ENCODE data around the gene TMTC3. TPM values are rescaled to one million over a fixed set of nuclear protein-coding genes. Genes with fewer than 3 reads are reported as not detected.

The TMTC3 gene
- total RNA-seq, 1 donor from 2014 or later = 36.6 TPM

- peaks cover 2% of the 10 kb centered on the region for H3K36me3 Mint-ChIP-seq
- H3K4me3 Mint-ChIP-seq = no peak overlapping the region
- H3K9me3 Mint-ChIP-seq = peaks cover 31% of the 10 kb centered on the region
- no peak for DNase-seq (ENCODE audit: low spot score in 2 of 2, unreplicated experiment in 2 of 2)
- no peaks in the 10 kb centered on the region for H3K27me3 Mint-ChIP-seq (ENCODE audit: low read depth)
- no peaks in the 10 kb centered on the region for H3K4me1 Mint-ChIP-seq
- H3K27ac Mint-ChIP-seq = no peak overlapping the region
- TF ChIP-seq CTCF (IDR thresholded peaks at IDR 0.05; ENCODE audit: unreplicated experiment) = no peak
Observed at GRCh38 chr12:88227263-88227662, 85.2 kb downstream of the TMTC3 start.

GRCh38 chr12:88227871-88228270, 85.8 kb downstream of the TMTC3 start:
- Mint-ChIP-seq H3K4me3 (no peak overlapping the region), H3K27ac (no peak overlapping the region)

GRCh38 chr12:88228720-88229119, 86.6 kb downstream of the TMTC3 start:
- Mint-ChIP-seq H3K27me3 (ENCODE audit: low read depth) (no peaks in the 10 kb centered on the region), H3K4me1 (no peaks in the 10 kb centered on the region), H3K4me3 (no peak overlapping the region), H3K9me3 (peaks cover 21% of the 10 kb centered on the region), H3K36me3 (no peaks in the 10 kb centered on the region), H3K27ac (no peak overlapping the region)
- DNase-seq (ENCODE audit: low spot score in 2 of 2, unreplicated experiment in 2 of 2) = no peak
- TF ChIP-seq CTCF (IDR thresholded peaks at IDR 0.05; ENCODE audit: unreplicated experiment) = no peak

More at GRCh38 chr12:88227871-88228270, 85.8 kb downstream of the TMTC3 start:
- H3K4me1 Mint-ChIP-seq = no peaks in the 10 kb centered on the region
- H3K36me3 Mint-ChIP-seq = peaks cover 1% of the 10 kb centered on the region
- DNase-seq (ENCODE audit: low spot score in 2 of 2, unreplicated experiment in 2 of 2) = no peak
- no peaks in the 10 kb centered on the region for H3K27me3 Mint-ChIP-seq (ENCODE audit: low read depth)
- H3K9me3 Mint-ChIP-seq = peaks cover 28% of the 10 kb centered on the region
- TF ChIP-seq CTCF (IDR thresholded peaks at IDR 0.05; ENCODE audit: unreplicated experiment) = no peak

GRCh38 chr12:88230271-88230670, 88.2 kb downstream of the TMTC3 start:
- no peaks in the 10 kb centered on the region for H3K27me3 Mint-ChIP-seq (ENCODE audit: low read depth)
- no peak overlapping the region for H3K27ac Mint-ChIP-seq
- no peak overlapping the region for H3K4me3 Mint-ChIP-seq
- H3K9me3 Mint-ChIP-seq = peaks cover 10% of the 10 kb centered on the region
- no peak for TF ChIP-seq CTCF (IDR thresholded peaks at IDR 0.05; ENCODE audit: unreplicated experiment)
- H3K4me1 Mint-ChIP-seq = no peaks in the 10 kb centered on the region
- no peaks in the 10 kb centered on the region for H3K36me3 Mint-ChIP-seq
- no peak for DNase-seq (ENCODE audit: low spot score in 2 of 2, unreplicated experiment in 2 of 2)

- Mint-ChIP-seq H3K9me3 (peaks cover 5% of the 10 kb centered on the region), H3K36me3 (no peaks in the 10 kb centered on the region), H3K4me1 (no peaks in the 10 kb centered on the region), H3K27ac (no peak overlapping the region), H3K4me3 (no peak overlapping the region), H3K27me3 (ENCODE audit: low read depth) (no peaks in the 10 kb centered on the region)
- TF ChIP-seq CTCF (IDR thresholded peaks at IDR 0.05; ENCODE audit: unreplicated experiment) = no peak
- no peak for DNase-seq (ENCODE audit: low spot score in 2 of 2, unreplicated experiment in 2 of 2)
Observed at GRCh38 chr12:88235183-88235833, 93.2 kb downstream of the TMTC3 start.

Data from mesothelial cell of epicardium (in vitro differentiated cells).